Measurements from ENCODE around the gene ENO3. TPM values are rescaled to one million over a fixed set of nuclear protein-coding genes. Genes with fewer than 3 reads are reported as not detected.

Gene ENO3
- total RNA-seq, 6 experiments from 2014 or later = 1.9 to 4.6 (median 3.2) TPM

- peaks cover 34% of the 10 kb centered on the region for H3K36me3 Mint-ChIP-seq (ENCODE audit: low read depth)
- no peak overlapping the region for H3K27ac Mint-ChIP-seq
- DNase-seq = peak; percentile 57
- peaks cover 4% of the 10 kb centered on the region; the same call in 1 of the 2 replicates for H3K9me3 Mint-ChIP-seq
- H3K4me1 Mint-ChIP-seq (ENCODE audit: low read depth) = peaks cover 15% of the 10 kb centered on the region
- H3K4me3 Mint-ChIP-seq = no peak overlapping the region
- TF ChIP-seq, protein P1, sequence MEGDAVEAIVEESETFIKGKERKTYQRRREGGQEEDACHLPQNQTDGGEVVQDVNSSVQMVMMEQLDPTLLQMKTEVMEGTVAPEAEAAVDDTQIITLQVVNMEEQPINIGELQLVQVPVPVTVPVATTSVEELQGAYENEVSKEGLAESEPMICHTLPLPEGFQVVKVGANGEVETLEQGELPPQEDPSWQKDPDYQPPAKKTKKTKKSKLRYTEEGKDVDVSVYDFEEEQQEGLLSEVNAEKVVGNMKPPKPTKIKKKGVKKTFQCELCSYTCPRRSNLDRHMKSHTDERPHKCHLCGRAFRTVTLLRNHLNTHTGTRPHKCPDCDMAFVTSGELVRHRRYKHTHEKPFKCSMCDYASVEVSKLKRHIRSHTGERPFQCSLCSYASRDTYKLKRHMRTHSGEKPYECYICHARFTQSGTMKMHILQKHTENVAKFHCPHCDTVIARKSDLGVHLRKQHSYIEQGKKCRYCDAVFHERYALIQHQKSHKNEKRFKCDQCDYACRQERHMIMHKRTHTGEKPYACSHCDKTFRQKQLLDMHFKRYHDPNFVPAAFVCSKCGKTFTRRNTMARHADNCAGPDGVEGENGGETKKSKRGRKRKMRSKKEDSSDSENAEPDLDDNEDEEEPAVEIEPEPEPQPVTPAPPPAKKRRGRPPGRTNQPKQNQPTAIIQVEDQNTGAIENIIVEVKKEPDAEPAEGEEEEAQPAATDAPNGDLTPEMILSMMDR (IDR thresholded peaks at IDR 0.05) = no peak
- peaks cover 13% of the 10 kb centered on the region for H3K27me3 Mint-ChIP-seq (ENCODE audit: insufficient read depth)
Observed at GRCh38 chr17:4969551-4970173, 18.7 kb downstream of the ENO3 start.

DNA sequence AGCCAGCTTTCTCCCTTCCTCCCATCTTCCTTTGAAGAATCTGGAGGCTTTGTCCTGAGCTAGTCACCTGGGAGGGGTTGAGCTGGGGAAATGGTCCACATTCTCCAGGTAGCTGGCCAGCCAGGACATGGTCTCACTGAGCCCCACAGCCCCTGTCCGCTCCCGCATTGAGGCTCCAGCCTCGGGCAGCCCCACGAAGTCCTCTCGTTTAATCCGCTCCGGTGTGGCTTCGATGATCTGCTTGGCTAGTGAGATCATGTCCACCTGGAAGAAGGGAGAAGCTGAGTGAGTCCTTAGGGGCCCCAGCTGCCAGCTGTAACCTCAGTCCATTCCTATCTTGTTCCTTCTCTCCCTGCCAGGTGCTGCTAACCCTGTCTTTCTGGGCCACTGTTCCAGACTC is 19.4 kb downstream of the ENO3 start:
- H3K27me3 Mint-ChIP-seq (ENCODE audit: insufficient read depth) = peaks cover 10% of the 10 kb centered on the region

GRCh38 chr17:4971826-4972225 is 20.9 kb downstream of the ENO3 start:
- peaks cover 19% of the 10 kb centered on the region for H3K36me3 Mint-ChIP-seq (ENCODE audit: low read depth)

More for the DNA sequence above, 19.4 kb downstream of the ENO3 start:
- H3K36me3 Mint-ChIP-seq (ENCODE audit: low read depth) = peaks cover 31% of the 10 kb centered on the region
- H3K9me3 Mint-ChIP-seq = peaks cover 4% of the 10 kb centered on the region; the same call in 1 of the 2 replicates
- peaks cover 12% of the 10 kb centered on the region for H3K4me1 Mint-ChIP-seq (ENCODE audit: low read depth)
- H3K27ac Mint-ChIP-seq = no peak overlapping the region
- H3K4me3 Mint-ChIP-seq = no peak overlapping the region
- TF ChIP-seq, protein P1 (IDR thresholded peaks at IDR 0.05) = no peak
- no peak for DNase-seq

DNA sequence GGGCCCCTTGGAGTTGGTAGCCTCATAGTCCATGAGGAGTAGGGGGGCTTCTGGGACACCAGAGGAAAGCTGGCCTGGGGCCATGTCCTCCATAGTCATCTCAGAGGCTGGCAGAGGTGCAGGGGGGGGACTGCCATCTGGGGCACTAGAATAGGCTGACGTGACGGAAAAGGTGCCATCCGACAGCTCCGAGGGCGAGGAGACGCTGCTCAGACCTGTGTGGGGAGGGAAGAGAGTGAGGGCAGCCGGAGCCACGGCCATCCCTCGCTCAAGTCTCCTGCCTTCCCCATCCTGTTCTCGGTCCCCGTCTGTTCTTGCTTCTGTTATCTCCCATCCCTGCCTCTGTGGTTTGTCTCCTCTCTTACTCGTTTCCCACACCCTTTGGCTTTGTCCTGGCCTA is 21.4 kb downstream of the ENO3 start:
- TF ChIP-seq, protein P1 (IDR thresholded peaks at IDR 0.05) = no peak
- Mint-ChIP-seq H3K27ac (no peak overlapping the region), H3K36me3 (ENCODE audit: low read depth) (peaks cover 19% of the 10 kb centered on the region), H3K4me1 (ENCODE audit: low read depth) (no peaks in the 10 kb centered on the region), H3K27me3 (ENCODE audit: insufficient read depth) (peaks cover 3% of the 10 kb centered on the region; the same call in 1 of the 2 replicates), H3K4me3 (no peak overlapping the region), H3K9me3 (no peaks in the 10 kb centered on the region)
- no peak for DNase-seq

More at GRCh38 chr17:4971826-4972225, 20.9 kb downstream of the ENO3 start:
- H3K27ac Mint-ChIP-seq = no peak overlapping the region
- no peak overlapping the region for H3K4me3 Mint-ChIP-seq
- no peaks in the 10 kb centered on the region for H3K4me1 Mint-ChIP-seq (ENCODE audit: low read depth)
- DNase-seq = no peak
- no peaks in the 10 kb centered on the region for H3K9me3 Mint-ChIP-seq
- TF ChIP-seq, protein P1 (IDR thresholded peaks at IDR 0.05) = no peak
- peaks cover 3% of the 10 kb centered on the region; the same call in 1 of the 2 replicates for H3K27me3 Mint-ChIP-seq (ENCODE audit: insufficient read depth)

GRCh38 chr17:4972752-4973151 is 21.8 kb downstream of the ENO3 start:
- TF ChIP-seq, protein P1 (IDR thresholded peaks at IDR 0.05) = no peak
- Mint-ChIP-seq H3K27ac (no peak overlapping the region), H3K4me1 (ENCODE audit: low read depth) (no peaks in the 10 kb centered on the region), H3K27me3 (ENCODE audit: insufficient read depth) (peaks cover 3% of the 10 kb centered on the region; the same call in 1 of the 2 replicates), H3K9me3 (no peaks in the 10 kb centered on the region), H3K36me3 (ENCODE audit: low read depth) (peaks cover 19% of the 10 kb centered on the region), H3K4me3 (no peak overlapping the region)
- DNase-seq = no peak

Measured in HFFc6 (cell line).